ENCODE data around the gene WEE2.

Gene WEE2

DNA sequence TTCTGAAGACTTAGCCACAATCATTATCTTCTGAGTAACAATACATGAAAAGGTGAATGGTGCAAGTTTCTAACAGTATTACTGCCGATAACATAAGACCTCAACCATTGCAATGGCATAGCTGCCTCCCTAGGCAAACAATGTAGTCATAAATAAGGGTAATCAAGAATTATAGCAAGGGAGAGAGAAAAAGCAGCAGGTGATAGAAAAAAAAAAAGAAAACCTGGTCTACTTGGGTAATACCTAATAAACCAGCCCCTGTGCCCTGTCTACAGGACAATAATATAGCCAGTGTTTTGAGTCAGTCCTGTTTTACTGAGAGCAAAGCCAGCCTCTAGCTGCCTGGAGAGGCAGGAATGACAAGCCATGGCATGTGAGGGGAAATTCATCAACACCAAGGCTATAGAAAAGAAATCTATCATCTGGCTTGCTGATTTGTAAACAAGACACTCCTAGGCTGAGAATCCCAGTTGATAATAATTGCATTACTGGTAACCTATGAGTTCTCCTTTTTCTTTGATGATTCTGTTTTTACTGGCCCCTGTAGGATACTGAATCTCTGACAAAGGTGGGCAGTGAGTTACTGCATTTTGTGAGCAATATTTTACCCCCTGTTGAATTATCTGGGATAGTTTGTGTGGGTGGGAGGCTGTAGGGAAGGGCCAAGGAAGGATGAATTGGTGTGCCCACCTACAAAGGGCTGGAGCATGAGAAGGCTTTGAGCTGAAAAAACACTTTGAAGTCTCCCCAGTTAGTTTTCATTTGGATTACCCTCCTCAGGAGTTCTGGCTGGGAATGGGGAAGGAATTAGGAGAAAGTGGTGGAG is 1.7 kb upstream of the WEE2 start:
- no peak overlapping the region for H3K27ac ChIP-seq
- TF ChIP-seq, protein P1, sequence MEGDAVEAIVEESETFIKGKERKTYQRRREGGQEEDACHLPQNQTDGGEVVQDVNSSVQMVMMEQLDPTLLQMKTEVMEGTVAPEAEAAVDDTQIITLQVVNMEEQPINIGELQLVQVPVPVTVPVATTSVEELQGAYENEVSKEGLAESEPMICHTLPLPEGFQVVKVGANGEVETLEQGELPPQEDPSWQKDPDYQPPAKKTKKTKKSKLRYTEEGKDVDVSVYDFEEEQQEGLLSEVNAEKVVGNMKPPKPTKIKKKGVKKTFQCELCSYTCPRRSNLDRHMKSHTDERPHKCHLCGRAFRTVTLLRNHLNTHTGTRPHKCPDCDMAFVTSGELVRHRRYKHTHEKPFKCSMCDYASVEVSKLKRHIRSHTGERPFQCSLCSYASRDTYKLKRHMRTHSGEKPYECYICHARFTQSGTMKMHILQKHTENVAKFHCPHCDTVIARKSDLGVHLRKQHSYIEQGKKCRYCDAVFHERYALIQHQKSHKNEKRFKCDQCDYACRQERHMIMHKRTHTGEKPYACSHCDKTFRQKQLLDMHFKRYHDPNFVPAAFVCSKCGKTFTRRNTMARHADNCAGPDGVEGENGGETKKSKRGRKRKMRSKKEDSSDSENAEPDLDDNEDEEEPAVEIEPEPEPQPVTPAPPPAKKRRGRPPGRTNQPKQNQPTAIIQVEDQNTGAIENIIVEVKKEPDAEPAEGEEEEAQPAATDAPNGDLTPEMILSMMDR (conservative IDR thresholded peaks at IDR 0.05) = no peak
- no peak for TF ChIP-seq ZFX (IDR thresholded peaks at IDR 0.05)

- TF ChIP-seq, protein P1 (conservative IDR thresholded peaks at IDR 0.05) = no peak
- no peak for TF ChIP-seq ZFX (IDR thresholded peaks at IDR 0.05)
- H3K27ac ChIP-seq = no peak overlapping the region
Observed at GRCh38 chr7:141709318-141709717, 1.2 kb downstream of the WEE2 start.

- H3K27ac ChIP-seq = no peak overlapping the region
- TF ChIP-seq, protein P1 (conservative IDR thresholded peaks at IDR 0.05) = no peak
- no peak for TF ChIP-seq ZFX (IDR thresholded peaks at IDR 0.05)
Observed at GRCh38 chr7:141709749-141710148, 1.6 kb downstream of the WEE2 start.

- H3K27ac ChIP-seq = no peak overlapping the region
- TF ChIP-seq, protein P1 (conservative IDR thresholded peaks at IDR 0.05) = no peak
- TF ChIP-seq ZFX (IDR thresholded peaks at IDR 0.05) = no peak
Observed at GRCh38 chr7:141710301-141710700, 2.1 kb downstream of the WEE2 start.

DNA sequence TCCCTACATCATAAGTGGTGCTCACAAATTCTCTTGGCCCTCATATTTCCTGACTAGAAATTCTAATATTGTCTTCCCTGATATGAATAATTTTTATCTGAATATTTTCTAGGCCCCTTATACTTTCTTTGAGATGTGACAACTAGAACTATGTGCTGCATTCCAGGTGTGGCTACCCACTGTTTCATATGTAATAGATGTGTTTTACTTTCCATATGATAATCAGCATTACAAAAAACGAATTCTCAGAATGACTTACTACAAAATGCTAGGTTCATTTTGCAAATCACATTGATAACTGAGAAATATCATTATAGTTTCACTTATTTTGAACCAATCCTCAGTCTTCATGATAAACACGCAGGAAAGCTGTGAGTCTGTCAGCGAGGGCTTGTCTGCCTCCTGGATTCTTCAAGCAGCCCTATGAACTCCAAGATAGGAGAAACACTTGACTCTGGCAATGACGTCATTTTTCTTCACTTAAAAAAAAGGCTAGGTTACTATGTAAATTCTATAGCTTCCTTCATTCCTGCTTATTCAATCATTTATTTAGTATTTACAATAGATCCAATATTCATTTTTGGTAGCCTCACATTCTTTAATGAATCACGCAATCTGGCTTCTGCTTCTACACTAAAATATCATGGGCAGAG is 4.6 kb downstream of the WEE2 start:
- H3K27ac ChIP-seq = no peak overlapping the region
- TF ChIP-seq ZFX (IDR thresholded peaks at IDR 0.05) = no peak
- TF ChIP-seq, protein P1 (conservative IDR thresholded peaks at IDR 0.05) = no peak

- TF ChIP-seq, protein P1 (conservative IDR thresholded peaks at IDR 0.05) = no peak
- TF ChIP-seq ZFX (IDR thresholded peaks at IDR 0.05) = no peak
- no peak overlapping the region for H3K27ac ChIP-seq
Observed at GRCh38 chr7:141713890-141714289, 5.7 kb downstream of the WEE2 start.

- TF ChIP-seq, protein P1 (conservative IDR thresholded peaks at IDR 0.05) = no peak
- H3K27ac ChIP-seq = no peak overlapping the region
Observed at GRCh38 chr7:141714571-141714970, 6.4 kb downstream of the WEE2 start.

All from C4-2B (cell line).